A549 (cell line): Measurements from ENCODE around the gene CORO2B. TPM values are rescaled to one million over a fixed set of nuclear protein-coding genes. Genes with fewer than 3 reads are reported as not detected.

ENCODE experiments used
- ATAC-seq, 2 experiments: fragments of 200-7000 bp in 1 of 2; fragments of >200 bp in 1 of 2; cut with Nextera tagmentation in 1 of 2; cut with Tn5 transposase in 1 of 2; 3 replicates each; pipeline versions ENCODE4 v1.8.0 to v1.9.1; 2018 to 2020; ENCODE audit warnings: mild to moderate bottlenecking in 1 of 2, moderate library complexity in 1 of 2
- CTCF ChIA-PET: fragments of 300-600 bp; sonication (Branson Sonifier 250); formaldehyde crosslinking; extraction: SDS; loops from one replicate; lab custom pipeline; 2021; ENCODE audit warnings: antibody characterized with exemption, inconsistent platforms; lab: Yijun Ruan, JAX
- POLR2A ChIA-PET: fragments of 350-600 bp; formaldehyde crosslinking; extraction: SDS; loops from one replicate; lab custom pipeline; 2021; ENCODE audit warnings: antibody characterized with exemption, inconsistent platforms; lab: Yijun Ruan, JAX
- DNase-seq, 2 experiments: peaks; one replicate each; pipeline versions ENCODE4 v3.0.0 to v3.0.0-alpha.2; 2011 to 2016; ENCODE audit warnings: low read depth in 1 of 2, low spot score in 1 of 2
- FAIRE-seq: peaks from 2 replicates; lab custom pipeline; 2011; peaks lifted over from hg19 to GRCh38; lab: Jason Lieb, UNC
- H3K27ac ChIP-seq, 2 experiments: fragments of >200 bp; sonication (Bioruptor Twin); formaldehyde crosslinking; 3 replicates each; pipeline ENCODE4 v1.5.1; 2016 to 2017
- H3K4me1 ChIP-seq: fragments of >200 bp; sonication (Bioruptor Twin); formaldehyde crosslinking; 3 replicates; pipeline ENCODE4 v1.6.1; 2016
- H3K4me2 ChIP-seq: fragments of >200 bp; sonication (Bioruptor Twin); formaldehyde crosslinking; 3 replicates; pipeline ENCODE4 v1.6.1; 2016
- H3K4me3 ChIP-seq: fragments of >200 bp; sonication (Bioruptor Twin); formaldehyde crosslinking; 3 replicates; pipeline ENCODE4 v1.5.1; 2016
- H3K9me3 ChIP-seq: fragments of >200 bp; sonication (Bioruptor Twin); formaldehyde crosslinking; 3 replicates; pipeline ENCODE4 v1.6.1; 2016
- ATOH8 ChIP-seq: fragments of 250-450 bp; sonication (Bioruptor Pico); IDR thresholded peaks from 2 replicates; pipeline ENCODE4 v1.5.0; 2020; ENCODE audit warnings: low read depth, mild to moderate bottlenecking, moderate library complexity
- CBX8 ChIP-seq: fragments of 200-600 bp; sonication (generic); IDR thresholded peaks from 2 replicates; pipeline ENCODE4 v1.6.1; 2016
- CHD2 ChIP-seq: fragments of 150-350 bp; IDR thresholded peaks from 2 replicates; pipeline ENCODE4 v1.6.1; 2014; ENCODE audit warnings: low read length; ENCODE audit not compliant: partially characterized antibody
- CHD4 ChIP-seq: fragments of 200-600 bp; sonication (generic); IDR thresholded peaks from 2 replicates; pipeline ENCODE4 v1.6.1; 2016; ENCODE audit warnings: antibody characterized with exemption, mild to moderate bottlenecking, borderline replicate concordance
- EP300 ChIP-seq, 2 experiments: fragments of >200 bp; sonication (Bioruptor Twin); formaldehyde crosslinking; IDR thresholded peaks; 2 replicates in 1 of 2; 3 replicates in 1 of 2; pipeline ENCODE4 v1.6.1; 2016 to 2017
- FOSL2 ChIP-seq, 2 experiments: fragments of 450-650 bp in 1 of 2; fragments of >200 bp in 1 of 2; sonication (Bioruptor Twin) in 1 of 2; formaldehyde crosslinking; IDR thresholded peaks; 2 replicates each; pipeline versions ENCODE4 v1.5.0 to v1.6.1; 2016 to 2020; ENCODE audit warnings: mild to moderate bottlenecking in 1 of 2, moderate library complexity in 1 of 2
- JUNB ChIP-seq: fragments of >200 bp; sonication (Bioruptor Twin); formaldehyde crosslinking; IDR thresholded peaks from 2 replicates; pipeline ENCODE4 v1.6.1; 2016
- MAFK ChIP-seq: fragments of 450-650 bp; IDR thresholded peaks from 2 replicates; pipeline ENCODE4 v1.6.1; 2014; ENCODE audit not compliant: partially characterized antibody
- MAZ ChIP-seq: fragments of 150-350 bp; IDR thresholded peaks from 2 replicates; pipeline ENCODE4 v1.6.1; 2014; ENCODE audit warnings: antibody characterized with exemption, low read depth, low read length, borderline replicate concordance
- NPAS2 ChIP-seq: fragments of 250-450 bp; sonication (Bioruptor Pico); IDR thresholded peaks from 2 replicates; pipeline ENCODE4 v1.8.0; 2022; ENCODE audit warnings: mild to moderate bottlenecking, moderate library complexity, borderline replicate concordance
- POLR2A ChIP-seq: IDR thresholded peaks from 2 replicates; pipeline ENCODE4 v1.6.1; 2012; ENCODE audit warnings: mild to moderate bottlenecking, low read length
- POLR2AphosphoS2 ChIP-seq: conservative IDR thresholded peaks from 2 replicates; pipeline ENCODE4 v1.6.1; 2012; ENCODE audit warnings: low read length, improper control_type of control experiment, inconsistent platforms
- RARB ChIP-seq: fragments of 250-450 bp; sonication (Bioruptor Pico); IDR thresholded peaks from 2 replicates; pipeline ENCODE4 v1.8.0; 2021; ENCODE audit warnings: mild to moderate bottlenecking, moderate library complexity
- RFX5 ChIP-seq: fragments of 450-650 bp; IDR thresholded peaks from 2 replicates; pipeline ENCODE4 v1.7.1; 2014; ENCODE audit warnings: antibody characterized with exemption, mild to moderate bottlenecking, moderate library complexity
- RNF2 ChIP-seq: fragments of 200-600 bp; sonication (generic); IDR thresholded peaks from 2 replicates; pipeline ENCODE4 v1.6.1; 2016; ENCODE audit warnings: low read depth, mild to moderate bottlenecking, antibody characterized with exemption, moderate library complexity, borderline replicate concordance
- SMC3 ChIP-seq: fragments of >200 bp; sonication (Bioruptor Twin); formaldehyde crosslinking; IDR thresholded peaks from 3 replicates; pipeline ENCODE4 v1.6.1; 2018; ENCODE audit warnings: inconsistent platforms
- TFCP2L1 ChIP-seq: fragments of 250-450 bp; sonication (Bioruptor Pico); IDR thresholded peaks from 2 replicates; pipeline ENCODE4 v1.5.0; 2021; ENCODE audit warnings: mild to moderate bottlenecking
- USF2 ChIP-seq: fragments of 450-650 bp; IDR thresholded peaks from 2 replicates; pipeline ENCODE4 v1.6.1; 2014; ENCODE audit warnings: antibody characterized with exemption
- ZFP36 ChIP-seq: fragments of 450-650 bp; IDR thresholded peaks from 2 replicates; pipeline ENCODE4 v1.6.1; 2014; ENCODE audit warnings: borderline replicate concordance; ENCODE audit not compliant: partially characterized antibody
- ZSCAN20 ChIP-seq: fragments of 250-450 bp; sonication (Bioruptor Pico); IDR thresholded peaks from 2 replicates; pipeline ENCODE4 v1.8.0; 2022; ENCODE audit warnings: mild to moderate bottlenecking, moderate library complexity
- WGBS: methylation state at CpG from one replicate; pipeline ENCODE4 v1.1.6; 2017; ENCODE audit errors: missing lambda C conversion rate; 5-methylcytosine and 5-hydroxymethylcytosine counted together
- polyA plus RNA-seq, 4 experiments: library from polyadenylated mRNA; depleted of rRNA in 3 of 4; stranded (reverse); fragments of >200 nt; fragmentation: RNase III in 1 of 4; extraction: RNeasy Plus Mini Kit Qiagen cat#74134 plus additional on column Dnase treatment in 1 of 4; gene quantifications; 2 replicates in 3 of 4; 3 replicates in 1 of 4; pipeline ENCODE4 v1.2.3, GENCODE V29; 2011 to 2017
- TF ChIP-seq, protein P1 (sequence below): IDR thresholded peaks from 2 replicates; pipeline ENCODE4 v1.6.1; 2012; ENCODE audit warnings: low read depth, borderline replicate concordance

CORO2B gene
- polyA plus RNA-seq, 2 of the 4 experiments (the other 2 are of a cell fraction), result 2.0 to 2.3 TPM

GRCh38 chr15:68683551-68683950 is 104.8 kb downstream of the CORO2B start:
- Histone ChIP-seq H3K4me1 (no peaks in the 10 kb centered on the region), H3K9me3 (no peaks in the 10 kb centered on the region), H3K27ac (no peak overlapping the region)
- no peak for ATAC-seq
- no peak for DNase-seq
- no peak for FAIRE-seq
- POLR2A ChIA-PET, result no interaction called here
- TF ChIP-seq NPAS2 (CRISPR knock-in tag) (no peak), RFX5 (no peak), TFCP2L1 (CRISPR knock-in tag) (no peak), MAZ (no peak), ZSCAN20 (CRISPR knock-in tag) (no peak), EP300 (IDR thresholded peaks at IDR 0.05) (no peak), POLR2AphosphoS2 (no peak), POLR2A (no peak)
- TF ChIP-seq, all 56 proteins: peak for 0
- CTCF ChIA-PET, result interaction anchor here (1.4 to 22.7 kb wide), 4 partner anchors 9 to 377 kb away, joined by 3 to 452 read pairs (median 13); no protein-coding TSS in a partner anchor
- Histone ChIP-seq H3K4me2 (no peak overlapping the region), H3K4me3 (no peak overlapping the region)
- WGBS, result 43% methylated on average over 2 of the region's 2 CpGs

DNA sequence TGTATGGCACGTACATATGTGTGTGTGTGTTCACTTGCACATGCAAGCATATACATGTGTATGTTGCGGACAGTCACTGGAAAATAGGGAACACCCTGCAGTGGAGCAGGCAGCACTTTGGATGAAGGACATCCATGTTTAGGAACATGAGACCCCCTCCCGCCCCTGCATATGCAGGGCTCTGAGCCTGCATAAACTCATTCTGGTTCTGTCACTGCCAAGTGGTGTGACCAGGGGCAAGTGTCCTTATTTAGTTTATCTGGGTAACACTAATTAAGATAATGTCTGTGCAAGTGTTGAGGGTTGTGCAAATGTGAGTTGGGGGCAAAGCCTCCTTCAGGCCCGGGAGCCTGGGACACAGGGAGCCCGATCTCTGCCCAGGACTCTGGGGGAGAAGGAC is 105.7 kb downstream of the CORO2B start:
- Histone ChIP-seq H3K4me3 (no peak overlapping the region), H3K27ac (no peak overlapping the region), H3K9me3 (no peaks in the 10 kb centered on the region), H3K4me2 (no peak overlapping the region), H3K4me1 (no peaks in the 10 kb centered on the region)
- ATAC-seq, result no peak
- no peak for DNase-seq
- no peak for FAIRE-seq
- CTCF ChIA-PET, result interaction anchor here (1.1 to 3.3 kb wide), 5 partner anchors 10 to 377 kb away, joined by 3 to 19 read pairs (median 3); no protein-coding TSS in a partner anchor
- 45% methylated on average over 5 of the region's 5 CpGs for WGBS
- POLR2A ChIA-PET, result no interaction called here
- TF ChIP-seq EP300 (IDR thresholded peaks at IDR 0.05) (no peak), SMC3 (no peak), POLR2A (no peak), ZFP36 (no peak), MAFK (no peak), CHD2 (no peak), CHD4 (no peak), FOSL2 (IDR thresholded peaks at IDR 0.05) (no peak), FOSL2 (CRISPR knock-in tag; IDR thresholded peaks at IDR 0.05) (no peak), ATOH8 (no peak), TFCP2L1 (CRISPR knock-in tag) (no peak), RNF2 (no peak), USF2 (no peak)
- TF ChIP-seq, protein P1, sequence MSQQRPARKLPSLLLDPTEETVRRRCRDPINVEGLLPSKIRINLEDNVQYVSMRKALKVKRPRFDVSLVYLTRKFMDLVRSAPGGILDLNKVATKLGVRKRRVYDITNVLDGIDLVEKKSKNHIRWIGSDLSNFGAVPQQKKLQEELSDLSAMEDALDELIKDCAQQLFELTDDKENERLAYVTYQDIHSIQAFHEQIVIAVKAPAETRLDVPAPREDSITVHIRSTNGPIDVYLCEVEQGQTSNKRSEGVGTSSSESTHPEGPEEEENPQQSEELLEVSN, result no peak

DNA sequence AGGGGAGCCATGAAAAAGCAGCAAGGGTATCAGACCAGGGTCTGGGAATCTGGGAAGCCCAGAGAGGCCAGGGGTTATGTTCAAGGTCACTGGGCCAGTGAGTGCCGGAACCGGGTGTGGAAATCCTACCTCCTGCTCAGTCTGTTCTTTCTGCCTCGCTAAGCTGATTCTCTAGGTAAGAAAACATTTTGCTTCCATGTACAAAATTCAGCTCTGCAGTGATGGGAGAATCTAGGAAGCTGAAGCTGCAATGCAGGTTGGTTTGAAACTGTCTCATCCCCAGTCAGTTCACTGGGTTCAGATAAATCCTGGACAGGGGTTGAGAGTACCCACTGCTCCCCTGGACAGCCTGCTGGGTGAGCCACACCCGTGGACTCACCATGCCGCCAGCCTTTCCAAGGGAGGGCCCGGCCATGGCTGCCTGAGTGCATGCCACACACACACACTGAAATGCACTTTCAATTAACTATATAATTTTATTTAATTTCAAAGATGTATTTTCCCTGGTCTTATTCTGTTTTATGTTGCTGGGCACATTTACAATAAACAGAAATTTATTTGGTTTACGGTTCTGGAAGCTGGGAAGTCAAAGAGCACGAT is 108.4 kb downstream of the CORO2B start:
- no peak overlapping the region for H3K4me3 ChIP-seq
- no peak for DNase-seq
- CTCF ChIA-PET, result interaction anchor here (1.1 to 3.3 kb wide), 5 partner anchors 12 to 137 kb away, joined by 3 to 16 read pairs (median 4); no protein-coding TSS in a partner anchor
- POLR2A ChIA-PET, result no interaction called here
- no peaks in the 10 kb centered on the region for H3K9me3 ChIP-seq
- no peak overlapping the region for H3K27ac ChIP-seq
- H3K4me1 ChIP-seq, result no peaks in the 10 kb centered on the region
- TF ChIP-seq JUNB (no peak), RFX5 (no peak), RARB (CRISPR knock-in tag) (no peak), CBX8 (no peak)
- 65% methylated on average over 8 of the region's 8 CpGs for WGBS
- H3K4me2 ChIP-seq, result no peak overlapping the region
- no peak for FAIRE-seq
- no peak for ATAC-seq
